IPS-20b (cell line): ENCODE measurements around the gene CTXN3.
"Not testable (repeated sequence)": the region's sequence is repeated elsewhere in the genome, so short reads cannot be mapped to it uniquely, and the experiment has no call there.

Source experiments
- H3K27ac ChIP-seq: one replicate; pipeline ENCODE4 v1.5.1; 2013; ENCODE audit warnings: low read length
- H3K27me3 ChIP-seq: 2 replicates; pipeline ENCODE4 v1.6.1; 2013; ENCODE audit warnings: mild to moderate bottlenecking, low read length, inconsistent platforms; ENCODE audit not compliant: insufficient read depth
- H3K36me3 ChIP-seq: 2 replicates; pipeline ENCODE4 v1.6.1; 2013; ENCODE audit warnings: low read depth, mild to moderate bottlenecking, inconsistent platforms, low read length, moderate library complexity; ENCODE audit not compliant: insufficient read depth
- H3K4me1 ChIP-seq: 2 replicates; pipeline ENCODE4 v1.6.1; 2013; ENCODE audit warnings: mild to moderate bottlenecking, control low read depth, inconsistent platforms, low read length, moderate library complexity; ENCODE audit not compliant: insufficient read depth
- H3K4me3 ChIP-seq: 2 replicates; pipeline ENCODE4 v1.5.1; 2013; ENCODE audit warnings: mild to moderate bottlenecking, low read length, inconsistent platforms
- H3K9ac ChIP-seq: 2 replicates; pipeline ENCODE4 v1.6.1; 2013; ENCODE audit warnings: low read depth, mild to moderate bottlenecking, inconsistent platforms, low read length, moderate library complexity
- H3K9me3 ChIP-seq: 2 replicates; pipeline ENCODE4 v1.6.1; 2013; ENCODE audit warnings: mild to moderate bottlenecking, low read depth, low read length, inconsistent platforms; ENCODE audit not compliant: insufficient read depth

CTXN3 gene

GRCh38 chr5:127652952-127653611 lies 4.2 kb downstream of the CTXN3 start:
- H3K9me3 ChIP-seq: no peaks in the 10 kb centered on the region
- no peak overlapping the region for H3K4me3 ChIP-seq
- H3K27me3 ChIP-seq: no peaks in the 10 kb centered on the region
- no peak overlapping the region for H3K9ac ChIP-seq
- H3K27ac ChIP-seq: no peak overlapping the region
- no peaks in the 10 kb centered on the region for H3K36me3 ChIP-seq
- peaks cover 16% of the 10 kb centered on the region; the same call in 1 of the 2 replicates for H3K4me1 ChIP-seq

GRCh38 chr5:127656825-127657224 lies 7.9 kb downstream of the CTXN3 start:
- H3K27me3 ChIP-seq: no peaks in the 10 kb centered on the region
- no peaks in the 10 kb centered on the region for H3K9me3 ChIP-seq
- no peak overlapping the region for H3K4me3 ChIP-seq
- H3K9ac ChIP-seq: no peak overlapping the region
- no peaks in the 10 kb centered on the region for H3K36me3 ChIP-seq
- no peaks in the 10 kb centered on the region; the same call in 1 of the 2 replicates for H3K4me1 ChIP-seq
- no peak overlapping the region for H3K27ac ChIP-seq

GRCh38 chr5:127660047-127660733 lies 11.3 kb downstream of the CTXN3 start:
- H3K36me3 ChIP-seq: no peaks in the 10 kb centered on the region
- no peak overlapping the region for H3K9ac ChIP-seq
- no peaks in the 10 kb centered on the region; the same call in 1 of the 2 replicates for H3K4me1 ChIP-seq
- H3K9me3 ChIP-seq: no peaks in the 10 kb centered on the region; the same call in 1 of the 2 replicates
- no peak overlapping the region for H3K27ac ChIP-seq
- no peak overlapping the region for H3K4me3 ChIP-seq
- no peaks in the 10 kb centered on the region for H3K27me3 ChIP-seq

- Histone ChIP-seq H3K4me1 (no peaks in the 10 kb centered on the region; the same call in 1 of the 2 replicates), H3K27ac (no peak overlapping the region), H3K27me3 (no peaks in the 10 kb centered on the region), H3K36me3 (no peaks in the 10 kb centered on the region), H3K4me3 (no peak overlapping the region), H3K9me3 (no peaks in the 10 kb centered on the region; the same call in 1 of the 2 replicates), H3K9ac (no peak overlapping the region)
These were observed 15.2 kb downstream of the CTXN3 start for GRCh38 chr5:127664093-127664492.

GRCh38 chr5:127665641-127666040 lies 16.8 kb downstream of the CTXN3 start:
- Histone ChIP-seq H3K27me3 (no peaks in the 10 kb centered on the region), H3K4me3 (no peak overlapping the region), H3K36me3 (no peaks in the 10 kb centered on the region), H3K9ac (no peak overlapping the region), H3K4me1 (no peaks in the 10 kb centered on the region), H3K9me3 (no peaks in the 10 kb centered on the region; the same call in 1 of the 2 replicates), H3K27ac (no peak overlapping the region)

- Histone ChIP-seq H3K36me3 (no peaks in the 10 kb centered on the region), H3K9me3 (no peaks in the 10 kb centered on the region; the same call in 1 of the 2 replicates), H3K4me3 (no peak overlapping the region), H3K4me1 (no peaks in the 10 kb centered on the region), H3K27ac (no peak overlapping the region), H3K9ac (no peak overlapping the region), H3K27me3 (no peaks in the 10 kb centered on the region)
These were observed 17.3 kb downstream of the CTXN3 start for GRCh38 chr5:127666043-127666716.

GRCh38 chr5:127667926-127668325 lies 19.0 kb downstream of the CTXN3 start:
- H3K4me3 ChIP-seq: no peak overlapping the region
- H3K27me3 ChIP-seq: no peaks in the 10 kb centered on the region

GRCh38 chr5:127671218-127671617 lies 22.3 kb downstream of the CTXN3 start:
- Histone ChIP-seq H3K4me1 (no peaks in the 10 kb centered on the region), H3K9me3 (no peaks in the 10 kb centered on the region), H3K27me3 (no peaks in the 10 kb centered on the region), H3K4me3 (no peak overlapping the region), H3K9ac (no peak overlapping the region), H3K27ac (no peak overlapping the region), H3K36me3 (no peaks in the 10 kb centered on the region)

More at GRCh38 chr5:127667926-127668325, 19.0 kb downstream of the CTXN3 start:
- Histone ChIP-seq H3K27ac (no peak overlapping the region), H3K36me3 (no peaks in the 10 kb centered on the region), H3K4me1 (no peaks in the 10 kb centered on the region), H3K9ac (no peak overlapping the region), H3K9me3 (no peaks in the 10 kb centered on the region; the same call in 1 of the 2 replicates)

GRCh38 chr5:127673117-127673800 lies 24.4 kb downstream of the CTXN3 start:
- H3K27ac ChIP-seq: no peak overlapping the region
- no peaks in the 10 kb centered on the region for H3K36me3 ChIP-seq
- H3K4me1 ChIP-seq: no peaks in the 10 kb centered on the region
- H3K4me3 ChIP-seq: no peak overlapping the region
- no peaks in the 10 kb centered on the region for H3K27me3 ChIP-seq
- H3K9ac ChIP-seq: no peak overlapping the region
- H3K9me3 ChIP-seq: no peaks in the 10 kb centered on the region

- H3K36me3 ChIP-seq, H3K4me3 ChIP-seq, H3K4me1 ChIP-seq, H3K9ac ChIP-seq, H3K9me3 ChIP-seq, H3K27me3 ChIP-seq, H3K27ac ChIP-seq: not testable (repeated sequence)
These were observed 28.1 kb downstream of the CTXN3 start for GRCh38 chr5:127676951-127677350.

- not testable (repeated sequence) for H3K27me3 ChIP-seq, H3K9me3 ChIP-seq, H3K36me3 ChIP-seq, H3K27ac ChIP-seq, H3K4me1 ChIP-seq, H3K9ac ChIP-seq, H3K4me3 ChIP-seq
These were observed 30.9 kb downstream of the CTXN3 start for GRCh38 chr5:127679691-127680330.
